ENCODE results near the gene CCBE1. TPM values are rescaled to one million over a fixed set of nuclear protein-coding genes. Genes with fewer than 3 reads are reported as not detected.

Gene CCBE1
- total RNA-seq, 1 donor from 2014 or later: 6.4 TPM

- Histone ChIP-seq H3K4me2 (no peak overlapping the region), H3K79me2 (ENCODE audit: low read depth) (no peaks in the 10 kb centered on the region), H3K27me3 (no peaks in the 10 kb centered on the region), H3K4me3 (no peak overlapping the region), H3F3A (ENCODE audit: low read depth) (no peaks in the 10 kb centered on the region), H3K9ac (no peak overlapping the region), H2AFZ (replicated peaks) (no peak overlapping the region), H3K27ac (no peak overlapping the region), H3K9me3 (ENCODE audit: low read depth) (no peaks in the 10 kb centered on the region), H3K36me3 (no peaks in the 10 kb centered on the region), H3K4me1 (no peaks in the 10 kb centered on the region), H4K20me1 (ENCODE audit: low read depth) (no peaks in the 10 kb centered on the region)
- Mint-ChIP-seq H3K27me3 (ENCODE audit: insufficient read depth, low read depth) (peaks cover 2% of the 10 kb centered on the region), H3K27ac (no peak overlapping the region), H3K4me1 (peaks cover 2% of the 10 kb centered on the region), H3K36me3 (no peaks in the 10 kb centered on the region), H3K4me3 (no peak overlapping the region), H3K9me3 (no peaks in the 10 kb centered on the region)
- TF ChIP-seq EZH2 (IDR thresholded peaks at IDR 0.05) (no peak), EZH2phosphoT487 (IDR thresholded peaks at IDR 0.05) (no peak)
- TF ChIP-seq, protein P1, sequence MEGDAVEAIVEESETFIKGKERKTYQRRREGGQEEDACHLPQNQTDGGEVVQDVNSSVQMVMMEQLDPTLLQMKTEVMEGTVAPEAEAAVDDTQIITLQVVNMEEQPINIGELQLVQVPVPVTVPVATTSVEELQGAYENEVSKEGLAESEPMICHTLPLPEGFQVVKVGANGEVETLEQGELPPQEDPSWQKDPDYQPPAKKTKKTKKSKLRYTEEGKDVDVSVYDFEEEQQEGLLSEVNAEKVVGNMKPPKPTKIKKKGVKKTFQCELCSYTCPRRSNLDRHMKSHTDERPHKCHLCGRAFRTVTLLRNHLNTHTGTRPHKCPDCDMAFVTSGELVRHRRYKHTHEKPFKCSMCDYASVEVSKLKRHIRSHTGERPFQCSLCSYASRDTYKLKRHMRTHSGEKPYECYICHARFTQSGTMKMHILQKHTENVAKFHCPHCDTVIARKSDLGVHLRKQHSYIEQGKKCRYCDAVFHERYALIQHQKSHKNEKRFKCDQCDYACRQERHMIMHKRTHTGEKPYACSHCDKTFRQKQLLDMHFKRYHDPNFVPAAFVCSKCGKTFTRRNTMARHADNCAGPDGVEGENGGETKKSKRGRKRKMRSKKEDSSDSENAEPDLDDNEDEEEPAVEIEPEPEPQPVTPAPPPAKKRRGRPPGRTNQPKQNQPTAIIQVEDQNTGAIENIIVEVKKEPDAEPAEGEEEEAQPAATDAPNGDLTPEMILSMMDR (IDR thresholded peaks at IDR 0.05): no peak
- no peak for DNase-seq (ENCODE audit: low spot score)
Measured at GRCh38 chr18:59484131-59484530, 213.1 kb downstream of the CCBE1 start.

- H3K36me3 Mint-ChIP-seq: no peaks in the 10 kb centered on the region
- Histone ChIP-seq H3K79me2 (ENCODE audit: low read depth) (no peaks in the 10 kb centered on the region), H2AFZ (replicated peaks) (no peak overlapping the region), H3K4me2 (no peak overlapping the region), H3K27ac (no peak overlapping the region), H3K36me3 (no peaks in the 10 kb centered on the region), H3K27me3 (no peaks in the 10 kb centered on the region), H3K9ac (no peak overlapping the region), H3K4me1 (peaks cover 7% of the 10 kb centered on the region), H3K4me3 (no peak overlapping the region), H4K20me1 (ENCODE audit: low read depth) (no peaks in the 10 kb centered on the region), H3F3A (ENCODE audit: low read depth) (no peaks in the 10 kb centered on the region), H3K9me3 (ENCODE audit: low read depth) (no peaks in the 10 kb centered on the region)
- no peak overlapping the region for H3K27ac Mint-ChIP-seq
- H3K27me3 Mint-ChIP-seq (ENCODE audit: insufficient read depth, low read depth): peaks cover 2% of the 10 kb centered on the region
- no peaks in the 10 kb centered on the region for H3K9me3 Mint-ChIP-seq
- no peak for TF ChIP-seq EZH2 (IDR thresholded peaks at IDR 0.05)
- TF ChIP-seq, protein P1 (IDR thresholded peaks at IDR 0.05): no peak
- no peak for TF ChIP-seq EZH2phosphoT487 (IDR thresholded peaks at IDR 0.05)
- peaks cover 7% of the 10 kb centered on the region for H3K4me1 Mint-ChIP-seq
- H3K4me3 Mint-ChIP-seq: no peak overlapping the region
- no peak for DNase-seq (ENCODE audit: low spot score)
Measured at GRCh38 chr18:59481436-59481835, 215.8 kb downstream of the CCBE1 start.

- Histone ChIP-seq H3K27ac (no peak overlapping the region), H3K4me2 (no peak overlapping the region), H3K27me3 (no peaks in the 10 kb centered on the region), H3K9me3 (ENCODE audit: low read depth) (no peaks in the 10 kb centered on the region), H4K20me1 (ENCODE audit: low read depth) (no peaks in the 10 kb centered on the region), H3F3A (ENCODE audit: low read depth) (no peaks in the 10 kb centered on the region), H3K79me2 (ENCODE audit: low read depth) (no peaks in the 10 kb centered on the region), H3K4me3 (no peak overlapping the region), H2AFZ (replicated peaks) (no peak overlapping the region), H3K9ac (no peak overlapping the region), H3K36me3 (no peaks in the 10 kb centered on the region), H3K4me1 (peaks cover 7% of the 10 kb centered on the region)
- H3K27me3 Mint-ChIP-seq (ENCODE audit: insufficient read depth, low read depth): peaks cover 2% of the 10 kb centered on the region
- no peak overlapping the region for H3K4me3 Mint-ChIP-seq
- DNase-seq (ENCODE audit: low spot score): no peak
- no peaks in the 10 kb centered on the region for H3K36me3 Mint-ChIP-seq
- no peaks in the 10 kb centered on the region for H3K9me3 Mint-ChIP-seq
- H3K27ac Mint-ChIP-seq: no peak overlapping the region
- no peak for TF ChIP-seq EZH2phosphoT487 (IDR thresholded peaks at IDR 0.05)
- TF ChIP-seq, protein P1 (IDR thresholded peaks at IDR 0.05): no peak
- peaks cover 7% of the 10 kb centered on the region for H3K4me1 Mint-ChIP-seq
Measured at GRCh38 chr18:59479776-59480175, 217.4 kb downstream of the CCBE1 start.

Data from neural progenitor cell (in vitro differentiated cells).